ENCODE measurements around the gene IGSF3. TPM values are rescaled to one million over a fixed set of nuclear protein-coding genes. Genes with fewer than 3 reads are reported as not detected.

Gene IGSF3
- total and polyA plus RNA-seq, 2 donors (not counting 1 experiment from before 2014, with no cell fraction given): under 0.01 to 0.02 TPM

DNA sequence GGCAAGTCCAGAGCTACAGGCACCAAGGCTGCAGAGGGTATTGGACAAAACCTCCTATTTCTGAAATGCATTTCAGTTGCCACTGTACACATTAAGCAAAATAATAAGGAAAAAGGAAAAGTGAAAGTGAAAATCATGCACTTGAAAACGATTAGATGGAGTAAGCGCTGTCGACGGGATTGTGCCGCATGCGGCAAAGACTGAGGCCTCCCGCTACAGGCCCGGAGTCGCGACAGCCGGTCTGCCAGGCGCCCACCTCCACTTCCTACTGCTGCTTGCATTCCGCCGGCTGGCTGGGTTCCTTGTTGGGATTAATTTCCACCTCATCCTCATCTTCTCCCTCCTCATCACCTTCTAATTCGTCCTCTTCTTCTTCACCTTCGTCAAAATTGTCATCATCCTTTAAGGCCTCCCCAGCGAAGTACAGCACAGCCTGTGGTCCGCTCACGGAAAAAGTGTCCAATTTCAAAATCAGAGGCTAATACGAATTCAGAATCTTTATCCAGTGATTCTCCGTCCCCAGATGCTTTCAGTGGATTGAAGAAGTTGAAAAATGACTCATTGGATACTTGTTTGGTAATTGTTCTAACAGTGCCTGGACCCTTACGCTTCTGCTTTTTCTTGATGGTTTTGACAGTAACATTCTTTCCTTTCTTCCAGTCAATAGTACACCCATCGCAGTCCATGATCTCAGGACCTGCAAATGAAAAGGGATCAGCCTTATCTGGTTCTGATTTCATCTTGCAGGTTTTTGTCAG is 134.7 kb downstream of the IGSF3 start:
- Histone ChIP-seq H3K4me2 (ENCODE audit: extremely low read depth, insufficient read depth, low read length) (no peak overlapping the region), H3K9ac (ENCODE audit: insufficient read depth, low read length) (no peak overlapping the region), H3K79me2 (ENCODE audit: control insufficient read depth, insufficient read depth, low read length) (no peaks in the 10 kb centered on the region), H3K4me1 (ENCODE audit: control insufficient read depth, extremely low read depth, insufficient read depth, low read length) (no peaks in the 10 kb centered on the region), H3K27me3 (ENCODE audit: control insufficient read depth, insufficient read depth, low read length) (no peaks in the 10 kb centered on the region), H3K4me3 (replicated peaks in 1 of 4; ENCODE audit: control extremely low read depth in 1 of 4, insufficient read depth in 1 of 4, low read depth in 3 of 4, low read length in 4 of 4) (no peak overlapping the region), H3K9me3 (ENCODE audit: control insufficient read depth, insufficient read depth, low read depth, low read length) (no peaks in the 10 kb centered on the region), H3K27ac (ENCODE audit: insufficient read depth, low read length) (no peak overlapping the region), H2AFZ (ENCODE audit: low read length) (no peak overlapping the region), H3K36me3 (ENCODE audit: control insufficient read depth, insufficient read depth, low read length) (no peaks in the 10 kb centered on the region), H4K20me1 (ENCODE audit: control insufficient read depth, extremely low read depth, insufficient read depth, low read length) (no peaks in the 10 kb centered on the region)
- DNase-seq (ENCODE audit: low read depth in 2 of 2): no peak
- TF ChIP-seq, protein P1, sequence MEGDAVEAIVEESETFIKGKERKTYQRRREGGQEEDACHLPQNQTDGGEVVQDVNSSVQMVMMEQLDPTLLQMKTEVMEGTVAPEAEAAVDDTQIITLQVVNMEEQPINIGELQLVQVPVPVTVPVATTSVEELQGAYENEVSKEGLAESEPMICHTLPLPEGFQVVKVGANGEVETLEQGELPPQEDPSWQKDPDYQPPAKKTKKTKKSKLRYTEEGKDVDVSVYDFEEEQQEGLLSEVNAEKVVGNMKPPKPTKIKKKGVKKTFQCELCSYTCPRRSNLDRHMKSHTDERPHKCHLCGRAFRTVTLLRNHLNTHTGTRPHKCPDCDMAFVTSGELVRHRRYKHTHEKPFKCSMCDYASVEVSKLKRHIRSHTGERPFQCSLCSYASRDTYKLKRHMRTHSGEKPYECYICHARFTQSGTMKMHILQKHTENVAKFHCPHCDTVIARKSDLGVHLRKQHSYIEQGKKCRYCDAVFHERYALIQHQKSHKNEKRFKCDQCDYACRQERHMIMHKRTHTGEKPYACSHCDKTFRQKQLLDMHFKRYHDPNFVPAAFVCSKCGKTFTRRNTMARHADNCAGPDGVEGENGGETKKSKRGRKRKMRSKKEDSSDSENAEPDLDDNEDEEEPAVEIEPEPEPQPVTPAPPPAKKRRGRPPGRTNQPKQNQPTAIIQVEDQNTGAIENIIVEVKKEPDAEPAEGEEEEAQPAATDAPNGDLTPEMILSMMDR (conservative IDR thresholded peaks at IDR 0.05 in 1 of 2, IDR thresholded peaks at IDR 0.05 in 1 of 2; ENCODE audit: low read depth in 1 of 2, low read length in 2 of 2): no peak
- no peak for TF ChIP-seq EZH2 (IDR thresholded peaks at IDR 0.05; ENCODE audit: low read length, missing control alignments)

GRCh38 chr1:116531917-116532316 is 135.6 kb downstream of the IGSF3 start:
- no peaks in the 10 kb centered on the region for H3K4me1 ChIP-seq (ENCODE audit: control insufficient read depth, extremely low read depth, insufficient read depth, low read length)
- no peak overlapping the region for H3K27ac ChIP-seq (ENCODE audit: insufficient read depth, low read length)
- no peak overlapping the region for H3K4me3 ChIP-seq (replicated peaks in 1 of 4; ENCODE audit: control extremely low read depth in 1 of 4, insufficient read depth in 1 of 4, low read depth in 3 of 4, low read length in 4 of 4)
- no peak overlapping the region for H3K9ac ChIP-seq (ENCODE audit: insufficient read depth, low read length)
- TF ChIP-seq, protein P1 (conservative IDR thresholded peaks at IDR 0.05 in 1 of 2, IDR thresholded peaks at IDR 0.05 in 1 of 2; ENCODE audit: low read depth in 1 of 2, low read length in 2 of 2): no peak
- TF ChIP-seq EZH2 (IDR thresholded peaks at IDR 0.05; ENCODE audit: low read length, missing control alignments): no peak
- H3K4me2 ChIP-seq (ENCODE audit: extremely low read depth, insufficient read depth, low read length): no peak overlapping the region
- H3K36me3 ChIP-seq (ENCODE audit: control insufficient read depth, insufficient read depth, low read length): no peaks in the 10 kb centered on the region
- no peaks in the 10 kb centered on the region for H3K79me2 ChIP-seq (ENCODE audit: control insufficient read depth, insufficient read depth, low read length)
- no peaks in the 10 kb centered on the region for H3K27me3 ChIP-seq (ENCODE audit: control insufficient read depth, insufficient read depth, low read length)
- no peak for DNase-seq (ENCODE audit: low read depth in 2 of 2)
- H2AFZ ChIP-seq (ENCODE audit: low read length): no peak overlapping the region
- H3K9me3 ChIP-seq (ENCODE audit: control insufficient read depth, insufficient read depth, low read depth, low read length): no peaks in the 10 kb centered on the region
- no peaks in the 10 kb centered on the region for H4K20me1 ChIP-seq (ENCODE audit: control insufficient read depth, extremely low read depth, insufficient read depth, low read length)

DNA sequence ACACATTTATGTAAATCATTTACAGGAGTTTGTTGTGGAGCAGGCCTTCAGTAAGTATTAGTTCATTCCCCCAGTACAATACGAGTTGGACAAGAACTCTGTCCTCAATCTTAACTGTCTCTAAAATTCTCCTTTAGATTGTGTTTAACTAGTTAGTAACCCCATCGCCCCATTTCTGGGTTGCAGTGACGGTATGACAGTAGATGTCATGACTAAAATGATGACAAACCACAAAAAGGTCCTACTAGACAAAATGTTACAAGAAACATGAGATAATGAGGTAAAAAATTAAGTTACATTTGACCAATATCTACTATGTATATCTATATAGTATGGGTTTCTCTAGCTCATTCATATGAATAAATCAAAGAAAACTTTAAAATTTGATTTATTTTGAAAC is 137.9 kb downstream of the IGSF3 start:
- no peaks in the 10 kb centered on the region for H4K20me1 ChIP-seq (ENCODE audit: control insufficient read depth, extremely low read depth, insufficient read depth, low read length)
- H3K36me3 ChIP-seq (ENCODE audit: control insufficient read depth, insufficient read depth, low read length): no peaks in the 10 kb centered on the region
- no peak for DNase-seq (ENCODE audit: low read depth in 2 of 2)
- no peak overlapping the region for H3K4me2 ChIP-seq (ENCODE audit: extremely low read depth, insufficient read depth, low read length)
- H2AFZ ChIP-seq (ENCODE audit: low read length): no peak overlapping the region
- H3K27ac ChIP-seq (ENCODE audit: insufficient read depth, low read length): no peak overlapping the region
- H3K9ac ChIP-seq (ENCODE audit: insufficient read depth, low read length): no peak overlapping the region
- no peaks in the 10 kb centered on the region for H3K79me2 ChIP-seq (ENCODE audit: control insufficient read depth, insufficient read depth, low read length)
- H3K4me3 ChIP-seq (replicated peaks in 1 of 4; ENCODE audit: control extremely low read depth in 1 of 4, insufficient read depth in 1 of 4, low read depth in 3 of 4, low read length in 4 of 4): no peak overlapping the region
- no peaks in the 10 kb centered on the region for H3K4me1 ChIP-seq (ENCODE audit: control insufficient read depth, extremely low read depth, insufficient read depth, low read length)
- no peaks in the 10 kb centered on the region for H3K9me3 ChIP-seq (ENCODE audit: control insufficient read depth, insufficient read depth, low read depth, low read length)
- no peaks in the 10 kb centered on the region for H3K27me3 ChIP-seq (ENCODE audit: control insufficient read depth, insufficient read depth, low read length)
- TF ChIP-seq, protein P1 (conservative IDR thresholded peaks at IDR 0.05 in 1 of 2, IDR thresholded peaks at IDR 0.05 in 1 of 2; ENCODE audit: low read depth in 1 of 2, low read length in 2 of 2): no peak
- no peak for TF ChIP-seq EZH2 (IDR thresholded peaks at IDR 0.05; ENCODE audit: low read length, missing control alignments)
